Kidney capillary endothelial cell (primary cell): ENCODE data around the gene FRA10AC1.

ENCODE experiments used
- DNase-seq: peaks from one replicate; pipeline ENCODE4 v3.0.0-alpha.2; 2018; ENCODE audit warnings: low spot score

FRA10AC1 gene

GRCh38 chr10:93629647-93630305, 72.6 kb downstream of the FRA10AC1 start:
- DNase-seq, result no peak

DNA sequence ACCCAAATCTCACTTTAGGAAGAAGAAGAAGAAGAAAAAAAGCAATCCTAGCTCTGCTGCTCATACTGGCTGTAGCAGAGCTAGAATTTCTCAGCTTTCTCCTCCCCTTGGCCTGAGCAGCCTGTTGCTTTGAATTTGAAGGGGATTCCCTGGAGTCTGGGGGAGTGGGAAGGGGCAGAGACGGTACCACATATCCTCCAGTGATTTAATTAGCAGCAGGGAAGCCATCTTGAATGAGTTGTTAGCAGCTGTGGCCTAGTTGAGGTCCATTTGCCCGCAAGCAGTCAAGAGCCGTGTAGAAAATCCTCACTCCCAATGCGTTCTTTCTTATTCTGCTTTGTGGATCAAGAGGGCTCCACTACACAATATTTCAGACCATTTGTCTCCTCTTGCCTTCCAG, 73.5 kb downstream of the FRA10AC1 start:
- DNase-seq, result no peak

- DNase-seq, result no peak
Observed at GRCh38 chr10:93622942-93623341, 79.5 kb downstream of the FRA10AC1 start.

DNA sequence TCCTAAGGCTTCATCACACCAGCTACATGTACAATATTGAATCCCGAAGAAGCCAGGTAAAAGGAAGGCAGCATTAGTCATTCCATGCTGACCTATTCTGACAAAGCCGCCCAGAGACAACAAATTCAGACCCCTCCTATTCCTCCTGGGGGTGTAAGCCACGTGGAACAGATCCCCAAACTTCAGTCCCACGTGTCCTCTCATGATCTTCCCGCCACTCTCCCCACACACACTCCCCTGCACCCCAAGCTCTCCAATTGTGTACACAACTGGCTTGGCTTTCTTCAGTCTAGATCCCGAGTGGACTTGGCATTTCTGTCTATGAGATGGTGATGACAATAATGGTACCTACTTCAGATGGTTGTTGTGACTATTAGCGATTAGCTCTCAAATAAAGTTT, 81.5 kb downstream of the FRA10AC1 start:
- DNase-seq, result no peak
